Memory B cell (primary cell): ENCODE measurements around the gene PEG3.

ENCODE experiments used
- ATAC-seq: fragments of 150-1000 bp; cut with Tn5 transposase; 2 replicates; pipeline ENCODE4 v1.10.0; 2021; ENCODE audit warnings: low read depth, mild to moderate bottlenecking, moderate library complexity
- DNase-seq, 2 donors: peaks; one replicate each; pipeline ENCODE4 v3.0.0; 2022; ENCODE audit warnings: low spot score in 2 of 2
- H3K27ac Mint-ChIP-seq: one replicate; pipeline ENCODE4 v1.8.0; 2022; ENCODE audit warnings: mild to moderate bottlenecking, moderate library complexity, mixed read lengths
- H3K27me3 Mint-ChIP-seq: one replicate; pipeline ENCODE4 v1.8.0; 2022; ENCODE audit warnings: mixed read lengths
- H3K36me3 Mint-ChIP-seq: one replicate; pipeline ENCODE4 v1.8.0; 2022; ENCODE audit warnings: mild to moderate bottlenecking, mixed read lengths
- H3K4me1 Mint-ChIP-seq: one replicate; pipeline ENCODE4 v1.8.0; 2022; ENCODE audit warnings: mixed read lengths
- H3K4me3 Mint-ChIP-seq: one replicate; pipeline ENCODE4 v1.8.0; 2022; ENCODE audit warnings: mild to moderate bottlenecking, moderate library complexity, mixed read lengths
- H3K9me3 Mint-ChIP-seq: one replicate; pipeline ENCODE4 v1.8.0; 2022; ENCODE audit warnings: mixed read lengths

PEG3 gene

GRCh38 chr19:56808717-56809392 is 31.7 kb downstream of the PEG3 start:
- ATAC-seq (no peak), DNase-seq (no peak)
- Mint-ChIP-seq H3K27me3 (no peaks in the 10 kb centered on the region), H3K4me3 (no peak overlapping the region), H3K9me3 (peaks cover 18% of the 10 kb centered on the region), H3K4me1 (no peaks in the 10 kb centered on the region), H3K36me3 (no peaks in the 10 kb centered on the region), H3K27ac (no peak overlapping the region)

- DNase-seq (no peak), ATAC-seq (no peak)
- Mint-ChIP-seq H3K36me3 (no peaks in the 10 kb centered on the region), H3K27ac (no peak overlapping the region), H3K27me3 (no peaks in the 10 kb centered on the region), H3K9me3 (peaks cover 14% of the 10 kb centered on the region), H3K4me3 (no peak overlapping the region), H3K4me1 (no peaks in the 10 kb centered on the region)
Observed at GRCh38 chr19:56806639-56807038, 33.9 kb downstream of the PEG3 start.
